ENCODE results near the gene CSPG4.

CSPG4 gene

DNA sequence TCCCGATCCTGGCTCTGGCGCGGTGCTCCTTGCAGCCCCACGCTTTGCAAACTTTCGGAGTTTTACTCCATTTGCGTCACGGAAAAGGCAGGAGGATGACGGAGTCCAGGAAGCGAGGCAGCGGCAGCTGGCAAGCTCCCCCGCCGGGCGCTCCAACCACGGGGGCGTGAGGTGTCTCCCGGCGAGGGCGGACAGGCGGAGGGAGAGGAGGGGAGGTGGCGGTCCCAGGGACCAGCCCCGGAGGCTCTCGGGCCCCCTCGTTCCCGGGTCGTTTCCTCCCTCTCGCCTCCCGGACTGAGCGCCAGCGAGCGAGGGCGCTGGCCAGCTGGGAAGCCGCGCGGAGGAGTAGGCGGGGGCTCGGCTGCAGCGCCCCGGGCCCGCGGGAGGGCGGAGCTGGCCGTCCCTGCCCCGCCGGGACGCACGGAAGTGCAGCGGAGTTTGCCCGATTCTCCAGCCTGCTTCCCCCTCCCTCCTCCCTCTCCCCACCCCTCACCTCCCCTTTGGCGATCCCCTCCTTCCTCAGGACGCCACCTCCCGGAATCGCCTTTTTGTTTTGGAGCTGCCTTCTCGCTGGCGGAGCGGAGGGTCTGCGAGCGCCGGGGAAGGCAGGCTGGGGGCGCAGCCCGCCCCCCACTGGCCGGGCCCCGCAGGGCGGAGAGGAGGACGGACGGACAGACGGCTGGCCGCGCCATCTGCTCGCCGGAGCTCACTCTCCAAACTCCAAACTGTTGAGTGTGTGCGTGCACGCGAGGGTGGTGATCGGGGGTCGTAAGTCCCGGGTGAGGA lies 65.1 kb downstream of the CSPG4 start, which contains the start of gene SNX33:
SNX33 (plus strand) TSS at position 543 of the 786 bp plus-strand sequence. CDS start 1,191 bp downstream, outside the sequence.
- TF ChIP-seq CTCF (IDR thresholded peaks at IDR 0.05), result peak; percentile 47
- Histone ChIP-seq H3K27ac (peak within 1 kb of the TSS; percentile 94 to 99), H3K4me3 (peak within 1 kb of the TSS; percentile 88)
- DNase-seq (ENCODE audit: low spot score), result peak; percentile 93

- no peak for TF ChIP-seq CTCF (IDR thresholded peaks at IDR 0.05)
- Histone ChIP-seq H3K27ac (peak overlapping the region; percentile 94 to 99), H3K4me3 (peak overlapping the region; percentile 88)
- DNase-seq (ENCODE audit: low spot score), result no peak
Measured at GRCh38 chr15:75646944-75647364, 65.7 kb downstream of the CSPG4 start.

GRCh38 chr15:75646112-75646943 lies 66.3 kb downstream of the CSPG4 start:
- DNase-seq (ENCODE audit: low spot score), result no peak
- peak overlapping the region; percentile 88 for H3K4me3 ChIP-seq
- no peak for TF ChIP-seq CTCF (IDR thresholded peaks at IDR 0.05)
- H3K27ac ChIP-seq, result peak overlapping the region; percentile 94 to 99

DNA sequence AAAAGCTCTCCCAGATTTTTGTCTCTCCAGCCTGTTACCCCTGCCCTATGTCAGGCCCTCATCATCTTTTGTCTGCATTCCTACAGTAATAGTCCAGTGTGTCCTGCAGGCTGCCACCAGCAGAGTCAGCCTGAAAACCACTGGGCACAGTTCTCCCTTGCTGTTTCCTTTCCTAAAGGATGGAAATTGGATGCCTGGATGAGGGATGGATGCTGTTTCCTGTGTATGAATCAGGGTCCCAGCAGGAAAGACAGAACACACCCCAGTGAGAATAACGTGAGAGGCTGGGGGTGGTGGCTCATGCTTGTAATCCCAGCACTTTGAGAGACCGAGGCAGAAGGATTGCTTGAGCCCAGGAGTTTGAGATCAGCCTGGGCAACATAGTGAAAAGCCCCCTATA lies 68.3 kb downstream of the CSPG4 start:
- no peak overlapping the region for H3K27ac ChIP-seq
- DNase-seq (ENCODE audit: low spot score), result no peak
- H3K4me3 ChIP-seq, result no peak overlapping the region
- no peak for TF ChIP-seq CTCF (IDR thresholded peaks at IDR 0.05)

GRCh38 chr15:75641603-75642002 lies 71.0 kb downstream of the CSPG4 start:
- no peak for TF ChIP-seq CTCF (IDR thresholded peaks at IDR 0.05)
- DNase-seq (ENCODE audit: low spot score), result no peak
- Histone ChIP-seq H3K27ac (no peak overlapping the region), H3K4me3 (no peak overlapping the region)

GRCh38 chr15:75641179-75641503 lies 71.5 kb downstream of the CSPG4 start:
- TF ChIP-seq CTCF (IDR thresholded peaks at IDR 0.05), result no peak
- Histone ChIP-seq H3K4me3 (no peak overlapping the region), H3K27ac (no peak overlapping the region)
- DNase-seq (ENCODE audit: low spot score), result no peak

All from coronary artery (tissue), 2 donors.